ENCODE results near the gene CLIC4.

Gene CLIC4

GRCh38 chr1:24830680-24831272 lies 85.5 kb downstream of the CLIC4 start:
- Histone ChIP-seq H3K36me3 (replicated peaks; ENCODE audit: low read depth, low read length) (peaks cover 3% of the 10 kb centered on the region), H2AFZ (ENCODE audit: low read depth, low read length) (no peak overlapping the region), H3K4me2 (ENCODE audit: low read length) (no peak overlapping the region), H3K27me3 (ENCODE audit: low read depth, low read length) (no peaks in the 10 kb centered on the region), H3K4me3 (ENCODE audit: low read length) (no peak overlapping the region), H4K20me1 (ENCODE audit: insufficient read depth, low read length) (peaks cover 5% of the 10 kb centered on the region; the same call in 1 of the 2 replicates), H3K9ac (ENCODE audit: low read length) (no peak overlapping the region), H3K27ac (ENCODE audit: low read length) (no peak overlapping the region), H3K9me3 (ENCODE audit: insufficient read depth, low read length) (no peaks in the 10 kb centered on the region), H3K79me2 (ENCODE audit: low read length) (no peaks in the 10 kb centered on the region), H3K4me1 (ENCODE audit: low read length) (no peaks in the 10 kb centered on the region)
- TF ChIP-seq CTCF (IDR thresholded peaks at IDR 0.05; ENCODE audit: low read depth, low read length) (peak; percentile 68), EZH2phosphoT487 (IDR thresholded peaks at IDR 0.05; ENCODE audit: low read depth) (no peak)

- H3K4me2 ChIP-seq (ENCODE audit: low read length), result no peak overlapping the region
- no peaks in the 10 kb centered on the region for H3K27me3 ChIP-seq (ENCODE audit: low read depth, low read length)
- H3K4me3 ChIP-seq (ENCODE audit: low read length), result no peak overlapping the region
- no peak overlapping the region for H2AFZ ChIP-seq (ENCODE audit: low read depth, low read length)
- H3K27ac ChIP-seq (ENCODE audit: low read length), result no peak overlapping the region
- no peaks in the 10 kb centered on the region for H3K79me2 ChIP-seq (ENCODE audit: low read length)
- TF ChIP-seq EZH2phosphoT487 (IDR thresholded peaks at IDR 0.05; ENCODE audit: low read depth) (no peak), CTCF (IDR thresholded peaks at IDR 0.05; ENCODE audit: low read depth, low read length) (no peak)
- H3K4me1 ChIP-seq (ENCODE audit: low read length), result no peaks in the 10 kb centered on the region
- H3K9me3 ChIP-seq (ENCODE audit: insufficient read depth, low read length), result no peaks in the 10 kb centered on the region
- 0 out of 2 replicates have a peak, but pooled peaks cover 3% of the 10 kb centered on the region for H4K20me1 ChIP-seq (ENCODE audit: insufficient read depth, low read length)
- no peaks in the 10 kb centered on the region for H3K36me3 ChIP-seq (replicated peaks; ENCODE audit: low read depth, low read length)
- H3K9ac ChIP-seq (ENCODE audit: low read length), result no peak overlapping the region
These were observed 96.3 kb downstream of the CLIC4 start for GRCh38 chr1:24841593-24841992.

GRCh38 chr1:24846671-24847070 lies 101.4 kb downstream of the CLIC4 start:
- H3K27ac ChIP-seq (ENCODE audit: low read length), result no peak overlapping the region
- no peaks in the 10 kb centered on the region for H3K9me3 ChIP-seq (ENCODE audit: insufficient read depth, low read length)
- no peaks in the 10 kb centered on the region for H3K27me3 ChIP-seq (ENCODE audit: low read depth, low read length)
- H3K4me2 ChIP-seq (ENCODE audit: low read length), result no peak overlapping the region
- H2AFZ ChIP-seq (ENCODE audit: low read depth, low read length), result no peak overlapping the region
- no peaks in the 10 kb centered on the region for H3K79me2 ChIP-seq (ENCODE audit: low read length)
- H3K36me3 ChIP-seq (replicated peaks; ENCODE audit: low read depth, low read length), result no peaks in the 10 kb centered on the region
- TF ChIP-seq EZH2phosphoT487 (IDR thresholded peaks at IDR 0.05; ENCODE audit: low read depth) (no peak), CTCF (IDR thresholded peaks at IDR 0.05; ENCODE audit: low read depth, low read length) (no peak)
- no peaks in the 10 kb centered on the region for H4K20me1 ChIP-seq (ENCODE audit: insufficient read depth, low read length)
- no peak overlapping the region for H3K4me3 ChIP-seq (ENCODE audit: low read length)
- H3K4me1 ChIP-seq (ENCODE audit: low read length), result 0 out of 2 replicates have a peak, but pooled peaks cover 3% of the 10 kb centered on the region
- no peak overlapping the region for H3K9ac ChIP-seq (ENCODE audit: low read length)

GRCh38 chr1:24847995-24848881 lies 103.0 kb downstream of the CLIC4 start:
- TF ChIP-seq CTCF (IDR thresholded peaks at IDR 0.05; ENCODE audit: low read depth, low read length) (peak; percentile 73), EZH2phosphoT487 (IDR thresholded peaks at IDR 0.05; ENCODE audit: low read depth) (no peak)
- H3K4me1 ChIP-seq (ENCODE audit: low read length), result 0 out of 2 replicates have a peak, but pooled peaks cover 3% of the 10 kb centered on the region
- no peaks in the 10 kb centered on the region for H3K27me3 ChIP-seq (ENCODE audit: low read depth, low read length)
- peak overlapping the region; percentile 62 for H3K9ac ChIP-seq (ENCODE audit: low read length)
- H4K20me1 ChIP-seq (ENCODE audit: insufficient read depth, low read length), result no peaks in the 10 kb centered on the region
- no peaks in the 10 kb centered on the region for H3K9me3 ChIP-seq (ENCODE audit: insufficient read depth, low read length)
- peak overlapping the region; percentile 32; the same call in 1 of the 2 replicates for H3K27ac ChIP-seq (ENCODE audit: low read length)
- H3K4me3 ChIP-seq (ENCODE audit: low read length), result peak overlapping the region; percentile 79
- H3K4me2 ChIP-seq (ENCODE audit: low read length), result peak overlapping the region; percentile 83
- H3K36me3 ChIP-seq (replicated peaks; ENCODE audit: low read depth, low read length), result no peaks in the 10 kb centered on the region
- no peak overlapping the region for H2AFZ ChIP-seq (ENCODE audit: low read depth, low read length)
- H3K79me2 ChIP-seq (ENCODE audit: low read length), result no peaks in the 10 kb centered on the region

Measured in OCI-LY3 (cell line).